HepG2 (cell line): Measurements from ENCODE around the gene PPM1M. TPM values are rescaled to one million over a fixed set of nuclear protein-coding genes. Genes with fewer than 3 reads are reported as not detected.

Experiments used
- BCL6 ChIP-seq: IDR thresholded peaks from 2 replicates; pipeline ENCODE4 v1.6.1; 2016; ENCODE audit warnings: missing genetic modification reagents, missing compliant biosample characterization
- ELF1 ChIP-seq: sonication (generic); formaldehyde crosslinking; IDR thresholded peaks from 2 replicates; pipeline ENCODE4 v1.4.0; 2020; ENCODE audit warnings: missing genetic modification reagents
- GZF1 ChIP-seq: sonication (generic); formaldehyde crosslinking; IDR thresholded peaks from 2 replicates; pipeline ENCODE4 v1.5.1; 2020; ENCODE audit warnings: mild to moderate bottlenecking, missing genetic modification reagents
- HIVEP1 ChIP-seq: sonication (generic); formaldehyde crosslinking; IDR thresholded peaks from 2 replicates; pipeline ENCODE4 v1.4.0; 2020; ENCODE audit warnings: mild to moderate bottlenecking, missing genetic modification reagents
- KDM2A ChIP-seq: sonication (generic); formaldehyde crosslinking; IDR thresholded peaks from 2 replicates; pipeline ENCODE4 v1.4.0; 2020; ENCODE audit warnings: low read depth, missing genetic modification reagents, borderline replicate concordance
- KLF11 ChIP-seq: IDR thresholded peaks from 2 replicates; pipeline ENCODE4 v1.6.1; 2016; ENCODE audit warnings: missing compliant biosample characterization
- NR2F6 ChIP-seq, 2 experiments: IDR thresholded peaks; 2 replicates each; pipeline ENCODE4 v1.6.1; 2016; ENCODE audit warnings: antibody characterized with exemption in 1 of 2, mild to moderate bottlenecking in 1 of 2
- POLR2A ChIP-seq, 2 experiments: IDR thresholded peaks; 2 replicates each; pipeline ENCODE4 v1.6.1; 2011; ENCODE audit warnings: low read depth in 2 of 2, low read length in 2 of 2, mild to moderate bottlenecking in 1 of 2, moderate library complexity in 1 of 2; ENCODE audit not compliant: insufficient read depth in 1 of 2
- RBM22 ChIP-seq: fragments of 200-400 bp; formaldehyde crosslinking; optimal IDR thresholded peaks from 2 replicates; pipeline ENCODE3; 2017; ENCODE audit warnings: mild to moderate bottlenecking, low read length, moderate library complexity
- RCOR2 ChIP-seq: IDR thresholded peaks from 2 replicates; pipeline ENCODE4 v1.6.1; 2016; ENCODE audit warnings: missing biosample characterization, missing genetic modification reagents
- RFX3 ChIP-seq: IDR thresholded peaks from 2 replicates; pipeline ENCODE4 v1.6.1; 2016; ENCODE audit warnings: missing biosample characterization, missing genetic modification reagents
- RNF2 ChIP-seq: fragments of 450-650 bp; conservative IDR thresholded peaks from 2 replicates; pipeline ENCODE4 v1.6.1; 2016; ENCODE audit warnings: low read depth
- RXRB ChIP-seq: IDR thresholded peaks from 2 replicates; pipeline ENCODE4 v1.6.1; 2016; ENCODE audit warnings: borderline replicate concordance, missing genetic modification reagents, missing compliant biosample characterization
- SETDB1 ChIP-seq: sonication (generic); formaldehyde crosslinking; IDR thresholded peaks from 2 replicates; pipeline ENCODE4 v1.5.1; 2020; ENCODE audit warnings: missing genetic modification reagents, mild to moderate bottlenecking, borderline replicate concordance
- SMC3 ChIP-seq: IDR thresholded peaks from 2 replicates; pipeline ENCODE4 v1.6.1; 2011; ENCODE audit warnings: low read length, improper control_type of control experiment
- SP4 ChIP-seq: sonication (generic); formaldehyde crosslinking; IDR thresholded peaks from 2 replicates; pipeline ENCODE4 v1.8.1; 2023; ENCODE audit warnings: mild to moderate bottlenecking, missing genetic modification reagents
- STAG1 ChIP-seq: sonication (generic); formaldehyde crosslinking; IDR thresholded peaks from 2 replicates; pipeline ENCODE4 v1.4.0; 2020; ENCODE audit warnings: missing genetic modification reagents
- SYNCRIP ChIP-seq: fragments of 200-400 bp; formaldehyde crosslinking; IDR thresholded peaks from 2 replicates; pipeline ENCODE4 v1.6.1; 2018; ENCODE audit warnings: mild to moderate bottlenecking, low read depth, low read length; ENCODE audit not compliant: insufficient read depth
- THAP11 ChIP-seq: IDR thresholded peaks from 2 replicates; pipeline ENCODE4 v1.6.1; 2016; ENCODE audit warnings: missing biosample characterization, missing genetic modification reagents
- THYN1 ChIP-seq: sonication (generic); formaldehyde crosslinking; IDR thresholded peaks from 2 replicates; pipeline ENCODE4 v1.8.1; 2023; ENCODE audit warnings: low read depth, mild to moderate bottlenecking, moderate library complexity, missing genetic modification reagents, borderline replicate concordance
- TIGD3 ChIP-seq: sonication (generic); formaldehyde crosslinking; IDR thresholded peaks from 2 replicates; pipeline ENCODE4 v1.5.1; 2020; ENCODE audit warnings: mild to moderate bottlenecking, missing genetic modification reagents, borderline replicate concordance
- ZFX ChIP-seq: sonication (generic); formaldehyde crosslinking; IDR thresholded peaks from 2 replicates; pipeline ENCODE4 v1.4.0; 2020; ENCODE audit warnings: mild to moderate bottlenecking, low read depth, missing genetic modification reagents, moderate library complexity
- ZNF350 ChIP-seq: sonication (generic); formaldehyde crosslinking; IDR thresholded peaks from 2 replicates; pipeline ENCODE4 v1.4.0; 2020; ENCODE audit warnings: mild to moderate bottlenecking, low read depth, missing genetic modification reagents, borderline replicate concordance
- ZNF564 ChIP-seq: sonication (generic); formaldehyde crosslinking; IDR thresholded peaks from 2 replicates; pipeline ENCODE4 v1.8.1; 2023; ENCODE audit warnings: mild to moderate bottlenecking, missing genetic modification reagents
- ZNF7 ChIP-seq: IDR thresholded peaks from 2 replicates; pipeline ENCODE4 v1.6.1; 2016; ENCODE audit warnings: missing biosample characterization, missing genetic modification reagents
- ZNF83 ChIP-seq: sonication (generic); formaldehyde crosslinking; IDR thresholded peaks from 2 replicates; pipeline ENCODE4 v1.4.0; 2020; ENCODE audit warnings: missing genetic modification reagents, mild to moderate bottlenecking, borderline replicate concordance
- ZSCAN25 ChIP-seq: sonication (generic); formaldehyde crosslinking; IDR thresholded peaks from 2 replicates; pipeline ENCODE4 v1.8.0; 2022; ENCODE audit warnings: mild to moderate bottlenecking, missing genetic modification reagents
- polyA plus RNA-seq, 8 experiments: library from polyadenylated mRNA; depleted of rRNA in 3 of 8; stranded (reverse) in 7 of 8; unstranded in 1 of 8; fragments of >200 nt; fragmentation: Illumina TruSeq in 4 of 8; extraction: Trizol in 4 of 8; gene quantifications; 2 replicates each; pipeline versions ENCODE4 v1.2.1 to v1.2.3, GENCODE V29; 2011 to 2016; ENCODE audit warnings: low read depth in 4 of 8, missing spikeins in 1 of 8, mixed read lengths in 1 of 8; ENCODE audit not compliant: insufficient read depth in 1 of 8
- total RNA-seq, 5 experiments: library from RNA; depleted of rRNA; stranded (reverse); fragments of >200 nt; fragmentation: Illumina TruSeq; extraction: Trizol; gene quantifications; 2 replicates each; pipeline ENCODE4 v1.2.3, GENCODE V29; 2016; ENCODE audit warnings: low read depth in 1 of 5
- TF ChIP-seq, protein P1 (sequence below): sonication (generic); formaldehyde crosslinking; IDR thresholded peaks from 2 replicates; pipeline ENCODE4 v1.9.0; 2021; ENCODE audit warnings: missing genetic modification reagents, mild to moderate bottlenecking, borderline replicate concordance
- TF ChIP-seq, protein P2 (sequence below): sonication (generic); formaldehyde crosslinking; IDR thresholded peaks from 2 replicates; pipeline ENCODE4 v1.4.0; 2020; ENCODE audit warnings: missing genetic modification reagents

The PPM1M gene
- total and polyA plus RNA-seq, 2 of the 13 experiments (the other 11 are each of a cell fraction or from before 2014, with no cell fraction given): 2.5 to 5.9 TPM

GRCh38 chr3:52220380-52221026 lies 25.1 kb upstream of the PPM1M start (continued):
- TF ChIP-seq KLF11 (0 out of 2 replicates have a peak, but pooled peaks have one; percentile 39), THAP11 (CRISPR knock-in tag) (peak; percentile 47), RXRB (CRISPR knock-in tag) (0 out of 2 replicates have a peak, but pooled peaks have one; percentile 33), RCOR2 (no peak), SMC3 (peak; percentile 76), BCL6 (CRISPR knock-in tag) (no peak), ZFX (CRISPR knock-in tag) (peak; percentile 44; the same call in 1 of the 2 replicates), TIGD3 (CRISPR knock-in tag) (no peak), ZNF350 (CRISPR knock-in tag) (0 out of 2 replicates have a peak, but pooled peaks have one; percentile 35), RFX3 (no peak), SP4 (CRISPR knock-in tag) (peak; percentile 21; the same call in 1 of the 2 replicates), SYNCRIP (no peak), ELF1 (CRISPR knock-in tag) (no peak), RNF2 (no peak), THYN1 (CRISPR knock-in tag) (no peak), ZNF83 (CRISPR knock-in tag) (no peak), GZF1 (CRISPR knock-in tag) (no peak), KDM2A (CRISPR knock-in tag) (0 out of 2 replicates have a peak, but pooled peaks have one; percentile 37), HIVEP1 (CRISPR knock-in tag) (0 out of 2 replicates have a peak, but pooled peaks have one; percentile 34), RBM22 (no peak), SETDB1 (CRISPR knock-in tag) (no peak), NR2F6 (IDR thresholded peaks at IDR 0.05) (no peak), NR2F6 (CRISPR knock-in tag; IDR thresholded peaks at IDR 0.05) (peak; percentile 27; the same call in 1 of the 2 replicates), ZSCAN25 (CRISPR knock-in tag) (peak; percentile 59; the same call in 1 of the 2 replicates), POLR2A (IDR thresholded peaks at IDR 0.05; ENCODE audit: insufficient read depth in 1 of 2, low read depth in 2 of 2, low read length in 2 of 2) (no peak), STAG1 (CRISPR knock-in tag) (peak; percentile 81), ZNF7 (CRISPR knock-in tag) (no peak), ZNF564 (CRISPR knock-in tag) (peak; percentile 99)
- TF ChIP-seq, protein P1, sequence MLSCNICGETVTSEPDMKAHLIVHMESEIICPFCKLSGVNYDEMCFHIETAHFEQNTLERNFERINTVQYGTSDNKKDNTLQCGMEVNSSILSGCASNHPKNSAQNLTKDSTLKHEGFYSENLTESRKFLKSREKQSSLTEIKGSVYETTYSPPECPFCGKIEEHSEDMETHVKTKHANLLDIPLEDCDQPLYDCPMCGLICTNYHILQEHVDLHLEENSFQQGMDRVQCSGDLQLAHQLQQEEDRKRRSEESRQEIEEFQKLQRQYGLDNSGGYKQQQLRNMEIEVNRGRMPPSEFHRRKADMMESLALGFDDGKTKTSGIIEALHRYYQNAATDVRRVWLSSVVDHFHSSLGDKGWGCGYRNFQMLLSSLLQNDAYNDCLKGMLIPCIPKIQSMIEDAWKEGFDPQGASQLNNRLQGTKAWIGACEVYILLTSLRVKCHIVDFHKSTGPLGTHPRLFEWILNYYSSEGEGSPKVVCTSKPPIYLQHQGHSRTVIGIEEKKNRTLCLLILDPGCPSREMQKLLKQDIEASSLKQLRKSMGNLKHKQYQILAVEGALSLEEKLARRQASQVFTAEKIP (CRISPR knock-in tag): no peak
- TF ChIP-seq, protein P2, sequence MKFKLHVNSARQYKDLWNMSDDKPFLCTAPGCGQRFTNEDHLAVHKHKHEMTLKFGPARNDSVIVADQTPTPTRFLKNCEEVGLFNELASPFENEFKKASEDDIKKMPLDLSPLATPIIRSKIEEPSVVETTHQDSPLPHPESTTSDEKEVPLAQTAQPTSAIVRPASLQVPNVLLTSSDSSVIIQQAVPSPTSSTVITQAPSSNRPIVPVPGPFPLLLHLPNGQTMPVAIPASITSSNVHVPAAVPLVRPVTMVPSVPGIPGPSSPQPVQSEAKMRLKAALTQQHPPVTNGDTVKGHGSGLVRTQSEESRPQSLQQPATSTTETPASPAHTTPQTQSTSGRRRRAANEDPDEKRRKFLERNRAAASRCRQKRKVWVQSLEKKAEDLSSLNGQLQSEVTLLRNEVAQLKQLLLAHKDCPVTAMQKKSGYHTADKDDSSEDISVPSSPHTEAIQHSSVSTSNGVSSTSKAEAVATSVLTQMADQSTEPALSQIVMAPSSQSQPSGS (CRISPR knock-in tag): no peak
